Prostate gland (tissue), 2 donors: ENCODE data around the gene BCL7C.

Experiments
- CTCF ChIP-seq, 4 experiments: fragments of 200-600 bp in 2 of 4; fragments of 450-650 bp in 2 of 4; sonication (generic) in 2 of 4; IDR thresholded peaks; 1 replicate in 3 of 4; 2 replicates in 1 of 4; pipeline ENCODE4 v1.5.1; 2016 to 2019; ENCODE audit warnings: antibody characterized with exemption in 4 of 4, mild to moderate bottlenecking in 2 of 4, moderate library complexity in 2 of 4
- POLR2A ChIP-seq: fragments of 450-650 bp; IDR thresholded peaks from one replicate; pipeline ENCODE4 v1.6.1; 2016; ENCODE audit warnings: antibody characterized with exemption, mild to moderate bottlenecking
- POLR2AphosphoS5 ChIP-seq: sonication (generic); formaldehyde crosslinking; IDR thresholded peaks from one replicate; pipeline ENCODE4 v1.6.1; 2017; ENCODE audit warnings: antibody characterized with exemption

- TF ChIP-seq POLR2AphosphoS5 (no peak), CTCF (IDR thresholded peaks at IDR 0.05) (no peak), POLR2A (no peak)
Measured at GRCh38 chr16:30866031-30866430, 27.8 kb downstream of the BCL7C start.
